ENCODE data around the gene DLG5.
"Not testable (repeated sequence)": the region's sequence is repeated elsewhere in the genome, so short reads cannot be mapped to it uniquely, and the experiment has no call there.

- TF ChIP-seq POLR2A, CTCF (IDR thresholded peaks at IDR 0.05): not testable (repeated sequence)
Measured at GRCh38 chr10:77758406-77758805, 168.1 kb downstream of the DLG5 start.
